ENCODE data around the gene TAS2R40.

- TF ChIP-seq CTCF (IDR thresholded peaks at IDR 0.05) (no peak), POLR2A (IDR thresholded peaks at IDR 0.05) (peak in 1 of 2 donors; percentile 89)
Observed at GRCh38 chr7:143263266-143264195, 41.7 kb downstream of the TAS2R40 start, which contains the start of gene GSTK1.

All from heart left ventricle (tissue), 13 donors.